Measurements from ENCODE around the gene SERPINE2. TPM values are rescaled to one million over a fixed set of nuclear protein-coding genes. Genes with fewer than 3 reads are reported as not detected.

Gene SERPINE2
- total and polyA plus RNA-seq, 4 donors = 4.2 to 61.4 (median 11.7) TPM

DNA sequence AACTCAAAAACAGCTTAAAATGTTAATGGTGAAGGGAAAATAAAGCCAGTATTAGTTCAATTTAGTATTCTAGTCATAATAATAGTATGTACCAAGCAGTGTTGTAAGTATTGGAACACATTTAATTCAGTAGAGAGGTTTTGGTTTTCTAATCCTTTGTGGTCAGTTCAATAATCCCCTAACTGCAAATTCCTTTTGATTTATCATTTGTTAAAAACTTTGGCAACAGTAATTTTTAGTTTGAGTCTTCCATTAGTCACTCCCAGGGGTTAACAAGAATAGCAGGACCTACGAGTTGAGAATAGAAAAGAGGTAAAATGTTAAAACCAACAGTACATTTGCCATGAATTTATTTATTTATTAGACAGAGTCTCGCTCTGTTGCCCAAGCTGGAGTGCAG lies 71.1 kb downstream of the SERPINE2 start:
- TF ChIP-seq, protein P1, sequence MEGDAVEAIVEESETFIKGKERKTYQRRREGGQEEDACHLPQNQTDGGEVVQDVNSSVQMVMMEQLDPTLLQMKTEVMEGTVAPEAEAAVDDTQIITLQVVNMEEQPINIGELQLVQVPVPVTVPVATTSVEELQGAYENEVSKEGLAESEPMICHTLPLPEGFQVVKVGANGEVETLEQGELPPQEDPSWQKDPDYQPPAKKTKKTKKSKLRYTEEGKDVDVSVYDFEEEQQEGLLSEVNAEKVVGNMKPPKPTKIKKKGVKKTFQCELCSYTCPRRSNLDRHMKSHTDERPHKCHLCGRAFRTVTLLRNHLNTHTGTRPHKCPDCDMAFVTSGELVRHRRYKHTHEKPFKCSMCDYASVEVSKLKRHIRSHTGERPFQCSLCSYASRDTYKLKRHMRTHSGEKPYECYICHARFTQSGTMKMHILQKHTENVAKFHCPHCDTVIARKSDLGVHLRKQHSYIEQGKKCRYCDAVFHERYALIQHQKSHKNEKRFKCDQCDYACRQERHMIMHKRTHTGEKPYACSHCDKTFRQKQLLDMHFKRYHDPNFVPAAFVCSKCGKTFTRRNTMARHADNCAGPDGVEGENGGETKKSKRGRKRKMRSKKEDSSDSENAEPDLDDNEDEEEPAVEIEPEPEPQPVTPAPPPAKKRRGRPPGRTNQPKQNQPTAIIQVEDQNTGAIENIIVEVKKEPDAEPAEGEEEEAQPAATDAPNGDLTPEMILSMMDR (IDR thresholded peaks at IDR 0.05; ENCODE audit: control extremely low read depth, extremely low read depth) = no peak
- Histone ChIP-seq H3K27me3 (ENCODE audit: control insufficient read depth in 3 of 3, insufficient read depth in 3 of 3, low read length in 2 of 3) (no peaks in the 10 kb centered on the region), H3K36me3 (ENCODE audit: control insufficient read depth in 4 of 4, insufficient read depth in 4 of 4, low read length in 4 of 4) (peaks cover 5 to 24% (median 12%) of the 10 kb centered on the region in 4 donors), H3K9ac (ENCODE audit: insufficient read depth in 1 of 2, low read length in 2 of 2) (no peak overlapping the region), H3K4me1 (ENCODE audit: control insufficient read depth in 5 of 5, insufficient read depth in 5 of 5, low read length in 5 of 5) (peaks cover 0 to 3% (median 0%) of the 10 kb centered on the region in 5 donors), H3K4me3 (no peak overlapping the region), H3K27ac (ENCODE audit: low read depth in 1 of 2, low read length in 1 of 2) (no peak overlapping the region), H3K9me3 (ENCODE audit: control insufficient read depth in 4 of 4, insufficient read depth in 3 of 4, low read length in 3 of 4) (no peaks in the 10 kb centered on the region)
- 85 to 94% methylated on average over 2 of the region's 2 CpGs for WGBS, 2 donors
- no peak for ATAC-seq (ENCODE audit: insufficient read depth, low FRiP score)
- no peak for DNase-seq

GRCh38 chr2:223959688-223960087 lies 79.4 kb downstream of the SERPINE2 start:
- WGBS, 2 donors = 35 to 37% methylated on average over 5 of the region's 5 CpGs

GRCh38 chr2:223957092-223957851 lies 81.8 kb downstream of the SERPINE2 start, which contains the start of gene MRPL44:
Gene MRPL44, plus strand, starts transcription at chr2:223957463. Its CDS starts 10 bp downstream, at chr2:223957473.
- H3K4me1 ChIP-seq (ENCODE audit: control insufficient read depth in 5 of 5, insufficient read depth in 5 of 5, low read length in 5 of 5) = peaks cover 3 to 51% (median 18%) of the 10 kb centered on the region in 5 donors

More at GRCh38 chr2:223959688-223960087, 79.4 kb downstream of the SERPINE2 start:
- Histone ChIP-seq H3K4me3 (no peak overlapping the region), H3K9me3 (ENCODE audit: control insufficient read depth in 4 of 4, insufficient read depth in 3 of 4, low read length in 3 of 4) (no peaks in the 10 kb centered on the region), H3K27ac (ENCODE audit: low read depth in 1 of 2, low read length in 1 of 2) (no peak overlapping the region), H3K36me3 (ENCODE audit: control insufficient read depth in 4 of 4, insufficient read depth in 4 of 4, low read length in 4 of 4) (peaks cover 0 to 15% (median 8%) of the 10 kb centered on the region in 4 donors), H3K4me1 (ENCODE audit: control insufficient read depth in 5 of 5, insufficient read depth in 5 of 5, low read length in 5 of 5) (peaks cover 3 to 45% (median 18%) of the 10 kb centered on the region in 5 donors), H3K9ac (ENCODE audit: insufficient read depth in 1 of 2, low read length in 2 of 2) (no peak overlapping the region), H3K27me3 (ENCODE audit: control insufficient read depth in 3 of 3, insufficient read depth in 3 of 3, low read length in 2 of 3) (no peaks in the 10 kb centered on the region)
- DNase-seq (peak in 2 of 3 donors; percentile 31 to 32), ATAC-seq (ENCODE audit: insufficient read depth, low FRiP score) (no peak)
- TF ChIP-seq, protein P1 (IDR thresholded peaks at IDR 0.05; ENCODE audit: control extremely low read depth, extremely low read depth) = no peak

More at GRCh38 chr2:223957092-223957851, 81.8 kb downstream of the SERPINE2 start, which contains the start of gene MRPL44:
- WGBS, 2 donors = 0 to 1% methylated on average over 58 to 65 of the region's 65 CpGs
- TF ChIP-seq, protein P1 (IDR thresholded peaks at IDR 0.05; ENCODE audit: control extremely low read depth, extremely low read depth) = no peak
- Histone ChIP-seq H3K27ac (ENCODE audit: low read depth in 1 of 2, low read length in 1 of 2) (peak within 1 kb of the TSS; percentile 87 to 97), H3K36me3 (ENCODE audit: control insufficient read depth in 4 of 4, insufficient read depth in 4 of 4, low read length in 4 of 4) (peaks cover 0 to 11% (median 6%) of the 10 kb centered on the region in 4 donors), H3K27me3 (ENCODE audit: control insufficient read depth in 3 of 3, insufficient read depth in 3 of 3, low read length in 2 of 3) (no peaks in the 10 kb centered on the region), H3K4me3 (peak within 1 kb of the TSS; percentile 100), H3K9me3 (ENCODE audit: control insufficient read depth in 4 of 4, insufficient read depth in 3 of 4, low read length in 3 of 4) (no peaks in the 10 kb centered on the region), H3K9ac (ENCODE audit: insufficient read depth in 1 of 2, low read length in 2 of 2) (peak within 1 kb of the TSS; percentile 75 to 97)
- DNase-seq = peak; percentile 96 to 98 (median 97)
- ATAC-seq (ENCODE audit: insufficient read depth, low FRiP score) = peak; percentile 100

Measured in lung (tissue), 12 donors.